Skeletal muscle tissue (tissue), 4 donors: Measurements from ENCODE around the gene NFAT5. TPM values are rescaled to one million over a fixed set of nuclear protein-coding genes. Genes with fewer than 3 reads are reported as not detected.

Experiments used
- H3K27ac ChIP-seq: one replicate; pipeline ENCODE4 v1.7.0; 2013; ENCODE audit warnings: mild to moderate bottlenecking, low read depth, low read length, inconsistent platforms
- H3K27me3 ChIP-seq, 3 donors: one replicate each; pipeline ENCODE4 v1.7.0; 2013; ENCODE audit warnings: low read length in 3 of 3; ENCODE audit not compliant: control insufficient read depth in 3 of 3, insufficient read depth in 3 of 3
- H3K36me3 ChIP-seq, 3 donors: one replicate each; pipeline ENCODE4 v1.7.0; 2013; ENCODE audit warnings: low read length in 3 of 3; ENCODE audit not compliant: control insufficient read depth in 3 of 3, insufficient read depth in 3 of 3
- H3K4me1 ChIP-seq, 3 donors: one replicate each; pipeline ENCODE4 v1.7.0; 2013; ENCODE audit warnings: low read length in 3 of 3, mild to moderate bottlenecking in 3 of 3; ENCODE audit not compliant: control insufficient read depth in 3 of 3, insufficient read depth in 3 of 3
- H3K4me3 ChIP-seq, 3 donors: one replicate each; pipeline ENCODE4 v1.7.0; 2013; ENCODE audit warnings: low read length in 3 of 3
- H3K9ac ChIP-seq, 3 donors: one replicate each; pipeline ENCODE4 v1.7.0; 2013; ENCODE audit warnings: low read length in 3 of 3, mild to moderate bottlenecking in 3 of 3, moderate library complexity in 2 of 3, low read depth in 1 of 3
- H3K9me3 ChIP-seq, 3 donors: one replicate each; pipeline ENCODE4 v1.7.0; 2013; ENCODE audit warnings: low read length in 3 of 3; ENCODE audit not compliant: control insufficient read depth in 3 of 3
- total RNA-seq: library from RNA; depleted of rRNA; stranded (reverse); fragments of >200 nt; gene quantifications from one replicate; pipeline ENCODE4 v1.2.3, GENCODE V29; 2014
- donor health status: Osteomylitis.

Gene NFAT5
- total RNA-seq, 1 donor from 2014 or later, result 21.4 TPM

GRCh38 chr16:69698404-69698803 is 132.6 kb downstream of the NFAT5 start:
- Histone ChIP-seq H3K9ac (no peak overlapping the region), H3K9me3 (no peaks in the 10 kb centered on the region), H3K4me1 (no peaks in the 10 kb centered on the region), H3K27me3 (no peaks in the 10 kb centered on the region), H3K4me3 (no peak overlapping the region), H3K27ac (no peak overlapping the region), H3K36me3 (peaks cover 23 to 39% (median 32%) of the 10 kb centered on the region in 3 donors)

GRCh38 chr16:69699915-69700314 is 134.1 kb downstream of the NFAT5 start:
- no peak overlapping the region for H3K4me3 ChIP-seq
- no peaks in the 10 kb centered on the region for H3K9me3 ChIP-seq
- no peaks in the 10 kb centered on the region for H3K4me1 ChIP-seq
- H3K9ac ChIP-seq, result no peak overlapping the region
- H3K36me3 ChIP-seq, result peaks cover 11 to 31% (median 22%) of the 10 kb centered on the region in 3 donors
- no peak overlapping the region for H3K27ac ChIP-seq
- no peaks in the 10 kb centered on the region for H3K27me3 ChIP-seq

- H3K9ac ChIP-seq, result no peak overlapping the region
- H3K27me3 ChIP-seq, result no peaks in the 10 kb centered on the region
- H3K9me3 ChIP-seq, result no peaks in the 10 kb centered on the region
- H3K4me1 ChIP-seq, result no peaks in the 10 kb centered on the region
- peaks cover 3 to 15% (median 10%) of the 10 kb centered on the region in 3 donors for H3K36me3 ChIP-seq
- no peak overlapping the region for H3K4me3 ChIP-seq
- no peak overlapping the region for H3K27ac ChIP-seq
Observed at GRCh38 chr16:69701452-69701851, 135.7 kb downstream of the NFAT5 start.

GRCh38 chr16:69701866-69702265 is 136.1 kb downstream of the NFAT5 start:
- Histone ChIP-seq H3K4me3 (no peak overlapping the region), H3K36me3 (peaks cover 3 to 14% (median 13%) of the 10 kb centered on the region in 3 donors), H3K27me3 (no peaks in the 10 kb centered on the region), H3K27ac (no peak overlapping the region), H3K9ac (no peak overlapping the region), H3K4me1 (no peaks in the 10 kb centered on the region), H3K9me3 (no peaks in the 10 kb centered on the region)

- Histone ChIP-seq H3K4me3 (no peak overlapping the region), H3K36me3 (peaks cover 0 to 17% (median 7%) of the 10 kb centered on the region in 3 donors), H3K9ac (no peak overlapping the region), H3K9me3 (no peaks in the 10 kb centered on the region), H3K27ac (no peak overlapping the region), H3K4me1 (no peaks in the 10 kb centered on the region), H3K27me3 (no peaks in the 10 kb centered on the region)
Observed at GRCh38 chr16:69703638-69704037, 137.9 kb downstream of the NFAT5 start.

- peaks cover 0 to 19% (median 13%) of the 10 kb centered on the region in 3 donors for H3K36me3 ChIP-seq
- peaks cover 0 to 3% (median 2%) of the 10 kb centered on the region in 3 donors for H3K4me1 ChIP-seq
- no peaks in the 10 kb centered on the region for H3K27me3 ChIP-seq
- no peaks in the 10 kb centered on the region for H3K9me3 ChIP-seq
- no peak overlapping the region for H3K4me3 ChIP-seq
- no peak overlapping the region for H3K9ac ChIP-seq
- H3K27ac ChIP-seq, result no peak overlapping the region
Observed at GRCh38 chr16:69706256-69706974, 140.6 kb downstream of the NFAT5 start.

- H3K9ac ChIP-seq, result no peak overlapping the region
- peaks cover 0 to 14% (median 14%) of the 10 kb centered on the region in 3 donors for H3K36me3 ChIP-seq
- no peak overlapping the region for H3K27ac ChIP-seq
- no peaks in the 10 kb centered on the region for H3K9me3 ChIP-seq
- H3K4me3 ChIP-seq, result no peak overlapping the region
- peaks cover 0 to 3% (median 2%) of the 10 kb centered on the region in 3 donors for H3K4me1 ChIP-seq
- H3K27me3 ChIP-seq, result no peaks in the 10 kb centered on the region
Observed at GRCh38 chr16:69706975-69707340, 141.2 kb downstream of the NFAT5 start.

- Histone ChIP-seq H3K27ac (no peak overlapping the region), H3K9me3 (no peaks in the 10 kb centered on the region), H3K27me3 (no peaks in the 10 kb centered on the region), H3K9ac (no peak overlapping the region), H3K4me3 (no peak overlapping the region), H3K4me1 (peaks cover 0 to 3% (median 2%) of the 10 kb centered on the region in 3 donors), H3K36me3 (peaks cover 0 to 21% (median 13%) of the 10 kb centered on the region in 3 donors)
Observed at GRCh38 chr16:69707920-69708683, 142.3 kb downstream of the NFAT5 start.

GRCh38 chr16:69709456-69710084 is 143.8 kb downstream of the NFAT5 start:
- Histone ChIP-seq H3K9ac (no peak overlapping the region), H3K27ac (no peak overlapping the region)

More at GRCh38 chr16:69709456-69710084, 143.8 kb downstream of the NFAT5 start:
- Histone ChIP-seq H3K27me3 (no peaks in the 10 kb centered on the region), H3K4me3 (no peak overlapping the region), H3K9me3 (no peaks in the 10 kb centered on the region), H3K36me3 (peaks cover 0 to 20% (median 11%) of the 10 kb centered on the region in 3 donors), H3K4me1 (peaks cover 0 to 3% (median 2%) of the 10 kb centered on the region in 3 donors)
